ENCODE results near the gene PLS1. TPM values are rescaled to one million over a fixed set of nuclear protein-coding genes. Genes with fewer than 3 reads are reported as not detected.

Gene PLS1
- total RNA-seq (2022; extraction: Qiagen RNA extraction; ENCODE audit: low read depth) = 12.9 to 15.5 TPM (median 14.4 TPM) in 5 replicates

GRCh38 chr3:142595951-142596725, at the start of gene PLS1:
TSS of gene PLS1 (plus strand) at chr3:142596393. CDS start at chr3:142664238, 67,845 bp downstream.

GRCh38 chr3:142578329-142579223, 17.6 kb upstream of the PLS1 start, which contains the start of gene ATR:
TSS of gene ATR (minus strand) at chr3:142578733. CDS start at chr3:142578704, 29 bp downstream.

GRCh38 chr3:142723968-142724681, 127.9 kb downstream of the PLS1 start, which contains the start of gene TRPC1:
TSS of gene TRPC1 (plus strand) at chr3:142724034. CDS start at chr3:142724560, 526 bp downstream.

Other genes starting within 250 kb of the PLS1 start
- 2.5 to 6.8 TPM (median 3.8 TPM) in 5 replicates for gene XRN1, start 148.4 kb upstream of the PLS1 start, total RNA-seq (2022; extraction: Qiagen RNA extraction; ENCODE audit: low read depth)
- gene ATR, start 17.7 kb upstream of the PLS1 start, total RNA-seq (2022; extraction: Qiagen RNA extraction; ENCODE audit: low read depth) = 12.5 to 15.5 TPM (median 13.6 TPM) in 5 replicates
- gene TRPC1, start 127.6 kb downstream of the PLS1 start, total RNA-seq (2022; extraction: Qiagen RNA extraction; ENCODE audit: low read depth) = 5.4 to 10.1 TPM (median 8.0 TPM) in 5 replicates

All from A549 treated with CpdA at 1 μM for 4 hours (cell line).